ENCODE results near the gene ARHGAP6.

Gene ARHGAP6

DNA sequence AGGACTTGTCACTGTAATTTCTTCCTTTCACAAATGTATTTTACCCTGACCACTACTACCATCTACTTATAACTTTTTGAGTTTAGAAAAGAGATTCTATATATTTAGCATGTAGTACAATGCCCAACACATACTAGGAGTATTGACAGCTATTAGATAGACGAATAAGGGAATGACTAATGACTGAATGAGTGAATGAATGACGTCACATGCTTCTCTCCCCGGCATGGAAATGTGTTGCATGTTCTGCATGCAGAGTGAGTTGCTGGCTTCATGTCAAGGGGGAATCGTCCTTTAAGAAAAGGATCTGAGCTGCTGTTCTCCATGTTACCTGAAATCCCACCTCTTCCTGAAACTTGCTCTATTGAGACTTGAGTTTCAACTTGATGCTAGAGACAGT lies 459.9 kb downstream of the ARHGAP6 start:
- DNase-seq: no peak

DNA sequence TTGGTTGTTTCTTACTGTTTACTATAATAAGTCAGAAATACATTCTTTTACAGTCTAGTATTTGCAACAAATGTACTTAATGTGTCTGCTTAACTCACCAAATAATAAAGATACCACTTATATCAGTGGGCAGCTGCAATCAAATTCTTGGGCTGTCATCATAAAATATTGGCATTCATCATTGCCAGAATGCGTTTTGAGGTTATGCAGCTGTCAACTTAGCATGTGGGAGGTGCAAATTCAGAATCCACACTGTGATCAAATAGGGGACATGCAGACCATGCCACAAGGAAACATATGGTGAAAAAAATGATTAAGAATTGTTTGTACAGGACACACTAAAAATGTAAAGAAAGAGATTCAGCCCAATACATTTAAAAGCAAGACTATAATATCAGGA lies 468.0 kb downstream of the ARHGAP6 start:
- DNase-seq: no peak

DNA sequence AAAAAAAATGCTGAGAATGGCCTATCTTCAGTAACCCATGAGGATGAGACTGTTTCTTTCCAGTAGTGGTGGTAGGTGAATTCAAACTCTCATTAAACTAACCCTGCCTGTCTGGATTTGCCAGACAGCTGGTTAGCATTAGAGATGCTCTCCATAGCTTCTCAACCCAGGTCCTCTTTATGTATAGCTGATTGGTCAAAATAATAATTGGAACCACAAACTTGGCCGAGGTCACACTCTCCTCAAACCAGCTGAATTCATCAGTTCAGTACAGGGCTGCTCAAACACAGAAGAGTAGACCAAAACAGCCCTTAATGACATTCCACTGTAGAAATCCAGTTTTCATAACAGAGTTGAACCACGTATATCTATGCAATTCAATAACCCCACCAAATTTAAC lies 469.2 kb downstream of the ARHGAP6 start:
- DNase-seq: no peak

DNA sequence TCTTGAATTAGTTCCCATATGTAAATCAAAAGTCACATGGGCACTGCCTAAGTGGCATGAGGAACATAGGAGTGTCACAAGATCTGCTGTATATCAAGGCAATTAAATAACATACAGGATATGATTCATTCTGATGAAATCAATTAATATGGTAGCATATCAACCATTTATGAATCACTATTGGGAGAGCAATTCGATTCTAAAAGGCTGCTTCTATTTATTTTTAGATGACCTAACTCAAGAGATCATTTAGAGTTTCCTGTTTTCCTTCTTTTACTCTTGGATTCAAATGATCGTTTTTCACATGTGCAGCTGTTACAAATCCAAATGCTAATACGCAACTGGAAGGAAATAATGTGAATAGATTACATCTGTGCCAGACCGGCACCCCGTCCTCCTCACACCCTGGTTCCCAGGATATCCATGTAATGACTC lies 472.7 kb downstream of the ARHGAP6 start:
- no peak for DNase-seq

DNA sequence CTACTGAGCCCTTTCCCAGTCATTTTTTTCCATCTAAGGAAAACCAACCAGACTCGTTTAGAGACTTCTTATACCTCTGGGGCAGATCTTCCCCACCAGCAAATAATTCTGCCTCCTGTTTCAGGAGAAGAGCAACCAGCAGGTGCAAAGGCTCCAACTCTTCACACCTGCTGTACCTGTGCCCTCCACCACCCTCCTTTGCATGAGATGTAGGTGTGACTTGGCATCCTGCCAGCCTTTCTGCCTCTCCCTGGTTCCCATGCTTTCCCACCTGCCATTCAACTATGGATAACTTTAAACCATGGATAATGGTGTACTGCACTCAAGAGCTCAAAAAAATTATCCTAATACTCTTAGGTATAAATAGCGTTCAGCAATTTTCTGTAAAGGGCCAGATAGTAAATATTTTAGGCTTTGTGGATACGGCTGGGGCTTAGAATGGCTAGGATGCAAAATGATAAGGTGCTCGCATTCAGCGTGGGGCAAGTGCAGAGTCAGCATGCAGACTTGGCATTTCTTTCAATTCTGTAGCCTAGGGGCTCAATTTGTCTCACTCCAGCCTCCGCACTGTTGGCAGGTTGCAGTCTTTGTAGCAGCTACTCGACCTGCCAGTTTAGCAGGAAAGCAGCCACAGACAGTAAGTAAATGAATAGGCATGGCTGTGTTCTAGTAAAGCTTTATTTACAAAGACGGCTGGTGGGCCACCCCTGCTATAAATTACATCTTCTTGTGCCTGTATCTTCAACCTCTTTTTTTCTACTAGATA lies 474.8 kb downstream of the ARHGAP6 start:
- no peak for DNase-seq

DNA sequence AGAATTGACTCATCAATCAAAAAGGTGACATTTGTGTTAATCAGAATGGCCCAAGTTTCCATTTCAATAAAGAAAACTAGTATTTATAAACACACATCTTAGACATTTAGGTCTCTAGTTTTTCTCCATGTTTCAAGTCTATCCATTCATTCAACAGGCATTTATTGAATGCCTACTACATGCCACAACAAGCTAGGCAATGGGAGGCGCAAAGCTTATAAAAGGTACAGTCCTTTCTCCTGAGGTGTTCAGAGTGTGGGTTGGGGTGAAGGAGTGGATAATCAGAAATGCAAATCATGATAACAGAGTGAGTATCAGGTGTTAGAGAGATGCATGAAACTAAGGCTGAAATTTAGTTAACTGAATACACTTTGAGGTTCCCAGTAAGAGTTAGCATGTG lies 476.6 kb downstream of the ARHGAP6 start:
- DNase-seq: no peak

DNA sequence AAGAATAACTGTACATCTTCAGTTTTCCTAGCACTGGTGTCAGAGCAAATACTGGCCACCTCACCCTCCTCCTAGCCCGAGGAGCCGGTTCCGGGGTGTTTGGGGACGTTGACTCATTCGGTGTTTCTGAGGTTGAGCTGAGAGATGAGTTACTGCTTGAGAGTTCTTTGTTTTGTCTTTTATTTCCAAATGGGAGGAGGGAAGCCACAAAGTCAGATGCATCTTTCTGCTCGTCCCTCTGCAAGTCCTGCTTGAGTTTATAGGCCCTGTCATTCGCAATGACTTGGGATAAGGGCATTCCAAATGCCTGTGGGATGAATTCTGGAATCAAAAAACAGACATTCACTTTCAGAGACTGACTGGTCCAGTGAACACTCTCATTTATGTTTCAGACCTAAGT lies 477.1 kb downstream of the ARHGAP6 start:
- no peak for DNase-seq

DNA sequence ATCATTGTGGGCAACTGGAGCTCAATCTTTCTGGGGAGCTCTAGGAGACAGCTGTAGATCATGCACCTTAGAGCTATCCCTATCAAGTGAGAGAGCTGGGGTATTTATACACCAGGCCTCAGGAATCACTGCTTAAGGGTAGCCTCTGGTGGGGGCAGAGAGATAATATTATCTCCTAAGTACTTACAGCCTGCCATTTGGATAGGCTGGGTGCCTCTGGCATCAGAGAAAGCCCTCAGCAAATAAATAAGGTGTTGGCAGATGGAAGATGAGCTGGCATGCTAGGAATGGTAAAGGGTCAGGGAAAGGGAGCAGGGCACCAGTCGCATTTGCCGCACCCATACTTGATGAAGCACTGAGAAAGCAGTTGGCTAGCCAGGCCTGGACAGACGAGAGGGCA lies 478.7 kb downstream of the ARHGAP6 start:
- no peak for DNase-seq

DNA sequence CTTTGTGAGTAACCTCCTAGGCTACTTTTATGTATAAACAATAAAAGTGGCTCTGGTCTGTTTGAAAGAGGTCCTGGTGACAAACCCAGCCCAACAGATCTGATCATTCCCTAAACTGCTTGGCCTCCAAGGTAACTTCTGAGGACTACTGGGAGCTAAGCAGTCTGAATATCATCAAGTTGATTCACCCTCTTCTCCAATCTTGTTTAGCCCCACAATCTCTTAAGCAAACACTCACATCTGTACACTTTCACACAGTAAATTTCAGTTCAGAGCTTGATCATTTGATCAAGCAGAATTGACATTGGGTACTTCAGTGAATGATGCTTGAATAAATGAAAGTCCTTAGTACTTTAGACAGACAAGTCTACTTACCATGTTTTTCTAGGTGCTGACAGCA lies 479.9 kb downstream of the ARHGAP6 start:
- DNase-seq: no peak

DNA sequence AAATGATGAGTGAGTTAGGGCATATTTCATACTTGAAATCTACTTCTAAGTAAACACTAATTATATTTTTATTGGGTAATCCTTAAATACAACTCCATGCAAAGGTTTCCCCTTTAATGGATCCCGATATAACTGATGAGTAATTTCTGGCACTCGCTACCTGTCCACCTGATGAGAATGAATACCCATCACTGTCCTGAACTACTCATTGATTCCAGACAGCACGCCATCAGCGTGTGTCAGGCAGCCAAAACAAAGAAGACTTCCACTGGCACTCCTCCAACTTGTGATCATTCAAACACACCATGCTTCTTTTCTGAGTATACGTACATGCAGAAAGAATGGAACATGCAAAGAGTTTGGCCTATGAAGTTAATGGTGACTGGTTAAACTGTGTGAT lies 485.1 kb downstream of the ARHGAP6 start:
- no peak for DNase-seq

DNA sequence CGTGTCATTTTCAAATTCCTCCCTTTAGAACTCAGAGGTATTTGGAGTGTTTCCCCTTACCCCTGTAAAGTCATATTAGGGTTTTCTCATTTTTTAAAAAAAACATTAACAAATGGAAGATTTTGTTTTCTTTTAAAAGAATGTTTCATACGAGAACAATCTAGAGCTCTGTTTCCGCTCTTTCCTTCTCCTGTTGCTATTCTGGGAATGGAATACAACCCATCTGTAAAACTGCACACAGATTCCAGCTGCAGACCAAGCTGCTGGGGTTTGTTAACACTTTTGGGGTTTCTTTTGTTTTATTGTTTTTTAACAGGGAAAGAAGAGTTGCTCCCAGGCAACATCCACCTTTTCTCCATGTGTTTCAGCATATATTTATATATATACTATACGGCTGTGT lies 493.3 kb downstream of the ARHGAP6 start:
- no peak for DNase-seq

DNA sequence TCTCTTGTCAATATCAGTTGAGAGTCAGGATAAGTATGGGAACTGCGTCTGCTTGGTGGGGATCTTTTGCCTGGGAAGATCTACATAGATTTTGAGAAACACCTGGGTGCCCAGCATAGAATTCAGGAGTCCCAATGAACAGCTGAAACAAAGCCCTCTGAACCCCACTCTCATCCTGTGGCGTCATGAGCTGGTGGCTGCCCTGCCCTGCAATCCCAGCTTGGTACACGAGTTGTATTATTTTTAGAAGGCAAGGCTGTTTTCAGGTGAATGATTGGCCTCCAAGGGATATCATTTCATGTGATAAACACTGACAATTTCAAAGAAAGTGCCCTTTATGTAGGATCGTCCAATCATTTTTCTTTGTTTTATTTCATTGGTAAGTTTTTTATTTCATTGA lies 493.8 kb downstream of the ARHGAP6 start:
- DNase-seq: no peak

DNA sequence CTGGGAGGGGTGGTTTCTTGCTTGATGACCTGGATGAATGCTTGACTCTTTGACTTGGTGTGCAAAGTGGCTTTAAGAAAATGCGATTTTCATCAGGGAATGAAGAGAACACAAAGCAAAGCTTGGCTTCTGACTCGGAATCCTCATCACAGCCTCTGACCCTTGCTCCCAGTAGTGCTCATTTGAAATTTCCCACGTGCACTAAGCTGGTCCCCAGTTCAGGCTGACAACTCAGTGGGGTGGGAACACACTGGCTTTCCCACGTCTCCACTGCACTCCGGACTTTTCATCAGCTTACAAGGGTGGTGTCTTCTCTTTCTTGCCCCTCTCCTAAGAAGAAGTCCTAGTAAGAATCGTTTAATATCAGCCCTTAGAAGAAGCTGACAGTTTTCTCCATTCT lies 501.3 kb downstream of the ARHGAP6 start:
- no peak for DNase-seq

DNA sequence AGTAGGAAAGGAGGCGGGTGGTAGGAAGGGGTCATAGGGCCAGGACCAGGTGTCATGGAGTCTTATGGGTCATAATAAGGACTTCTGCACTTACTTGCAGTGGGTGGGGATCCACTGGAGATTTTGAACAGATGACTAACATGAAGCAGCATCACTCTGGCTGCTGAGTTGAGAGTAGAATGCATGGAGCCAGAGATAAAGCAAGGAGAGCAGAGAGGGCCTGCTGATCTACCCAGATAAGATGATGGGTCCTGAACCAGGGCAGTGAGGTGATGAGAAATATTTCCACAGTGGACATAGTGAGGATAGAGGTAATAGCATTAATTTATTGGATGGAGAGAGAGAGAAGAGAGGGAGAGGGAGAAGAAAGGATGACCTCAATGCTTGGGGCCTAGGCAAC lies 506.6 kb downstream of the ARHGAP6 start:
- no peak for DNase-seq

DNA sequence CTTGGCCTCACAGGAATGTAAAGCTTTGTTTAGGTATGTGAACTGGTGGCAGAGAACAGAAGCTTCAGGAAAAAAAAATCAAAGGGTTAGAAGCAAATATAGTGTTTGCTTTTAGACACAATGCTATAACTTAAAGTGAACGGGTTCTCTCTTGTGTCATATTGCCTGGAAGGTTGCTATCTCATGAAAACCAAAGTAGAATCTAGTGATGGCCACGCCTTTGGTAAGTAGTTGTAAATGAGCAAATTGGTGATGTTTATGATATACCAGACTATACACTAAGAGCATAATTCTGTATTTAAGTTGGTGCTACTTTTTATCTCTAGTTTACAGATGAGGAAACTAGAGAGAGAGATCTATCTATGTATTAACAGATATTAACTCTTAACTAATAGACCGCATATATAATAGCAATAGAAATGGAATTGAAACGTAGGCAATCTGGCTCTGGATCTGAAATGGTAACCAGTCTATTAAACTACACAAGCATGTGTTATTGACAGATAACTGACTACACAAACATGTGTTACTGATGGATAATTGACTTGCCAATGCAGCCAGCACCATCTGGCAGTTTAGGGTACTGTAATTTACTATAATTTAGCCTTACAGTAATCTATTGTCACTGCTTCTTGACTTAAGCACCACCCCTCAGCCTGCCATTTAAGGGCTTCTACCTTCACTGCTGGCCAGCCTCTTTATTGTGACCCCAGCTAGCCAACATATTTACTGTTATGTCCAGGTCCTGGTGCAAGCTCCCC lies 513.7 kb downstream of the ARHGAP6 start:
- peak; percentile 70 for DNase-seq

DNA sequence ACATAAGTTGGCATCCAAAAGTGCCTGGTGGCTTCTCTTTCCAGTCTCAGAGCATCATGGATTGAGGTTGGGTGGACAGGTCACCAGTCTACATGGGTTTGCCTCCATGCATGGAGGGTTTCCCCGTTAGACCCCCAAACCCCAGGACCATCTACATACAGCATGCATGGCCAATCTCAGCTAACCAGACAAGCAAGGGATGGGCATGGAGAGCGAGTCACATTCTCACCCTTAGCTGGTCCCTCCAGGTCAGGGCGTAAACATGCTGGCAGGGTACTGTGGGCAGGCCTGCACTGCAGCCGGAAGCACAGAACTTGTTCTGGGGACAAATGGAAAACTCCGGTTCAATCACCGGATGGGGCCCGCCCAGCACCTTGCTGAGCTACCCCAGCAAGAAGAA lies 517.3 kb downstream of the ARHGAP6 start:
- no peak for DNase-seq

DNA sequence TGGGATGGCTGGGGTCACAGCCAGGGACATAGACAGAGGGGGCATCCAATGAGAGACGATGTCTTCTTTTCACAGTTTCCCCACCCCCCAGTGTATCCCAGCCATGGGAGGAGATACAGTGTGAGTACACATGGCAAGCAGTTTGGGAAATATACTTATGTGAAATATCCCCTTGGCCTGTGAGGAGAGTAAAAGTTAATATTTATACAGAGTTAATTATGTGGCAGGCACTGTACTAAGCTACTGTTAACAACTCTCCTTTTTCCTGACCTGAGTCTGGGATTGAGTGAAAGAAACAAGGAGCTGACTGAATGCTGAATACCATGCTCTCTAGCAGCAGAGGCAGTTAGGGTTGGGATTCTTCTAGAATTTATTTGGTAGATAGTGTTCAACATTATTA lies 519.3 kb downstream of the ARHGAP6 start:
- DNase-seq: no peak

DNA sequence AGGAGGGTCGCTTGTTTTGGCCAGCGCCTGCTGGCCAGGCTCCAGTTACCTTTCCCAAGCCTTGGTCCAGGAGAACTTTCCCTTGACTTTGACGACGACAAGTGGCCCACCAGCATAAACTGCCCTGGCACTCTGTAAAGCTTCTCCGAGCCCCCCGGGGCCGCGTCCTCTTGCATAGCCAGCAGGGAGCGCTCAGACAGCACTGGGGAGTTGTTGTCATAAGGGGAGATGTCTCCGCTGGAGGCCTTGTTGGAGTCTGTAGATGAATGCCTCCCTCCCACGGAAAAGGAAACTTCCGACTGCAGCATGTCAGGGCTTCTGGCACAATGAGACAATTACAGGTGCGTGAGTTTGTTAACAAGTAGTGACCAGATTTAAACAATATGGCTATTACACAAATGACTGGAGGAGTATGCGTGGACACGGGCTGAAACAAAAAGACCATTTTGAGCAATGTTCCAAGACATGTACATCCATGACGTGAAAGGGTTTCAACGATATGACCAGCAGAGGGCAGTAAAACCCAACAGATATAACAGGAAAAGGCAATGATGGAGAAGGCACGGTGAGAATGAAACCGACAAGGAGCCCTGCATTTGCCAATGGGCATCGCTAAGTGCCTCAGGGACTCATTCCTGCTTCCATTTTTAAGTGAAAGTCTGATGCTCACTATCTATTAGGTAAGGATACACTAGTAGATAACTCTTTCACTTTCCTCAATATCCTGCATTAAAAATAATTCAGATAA lies 521.6 kb downstream of the ARHGAP6 start:
- peak; percentile 87 for DNase-seq

DNA sequence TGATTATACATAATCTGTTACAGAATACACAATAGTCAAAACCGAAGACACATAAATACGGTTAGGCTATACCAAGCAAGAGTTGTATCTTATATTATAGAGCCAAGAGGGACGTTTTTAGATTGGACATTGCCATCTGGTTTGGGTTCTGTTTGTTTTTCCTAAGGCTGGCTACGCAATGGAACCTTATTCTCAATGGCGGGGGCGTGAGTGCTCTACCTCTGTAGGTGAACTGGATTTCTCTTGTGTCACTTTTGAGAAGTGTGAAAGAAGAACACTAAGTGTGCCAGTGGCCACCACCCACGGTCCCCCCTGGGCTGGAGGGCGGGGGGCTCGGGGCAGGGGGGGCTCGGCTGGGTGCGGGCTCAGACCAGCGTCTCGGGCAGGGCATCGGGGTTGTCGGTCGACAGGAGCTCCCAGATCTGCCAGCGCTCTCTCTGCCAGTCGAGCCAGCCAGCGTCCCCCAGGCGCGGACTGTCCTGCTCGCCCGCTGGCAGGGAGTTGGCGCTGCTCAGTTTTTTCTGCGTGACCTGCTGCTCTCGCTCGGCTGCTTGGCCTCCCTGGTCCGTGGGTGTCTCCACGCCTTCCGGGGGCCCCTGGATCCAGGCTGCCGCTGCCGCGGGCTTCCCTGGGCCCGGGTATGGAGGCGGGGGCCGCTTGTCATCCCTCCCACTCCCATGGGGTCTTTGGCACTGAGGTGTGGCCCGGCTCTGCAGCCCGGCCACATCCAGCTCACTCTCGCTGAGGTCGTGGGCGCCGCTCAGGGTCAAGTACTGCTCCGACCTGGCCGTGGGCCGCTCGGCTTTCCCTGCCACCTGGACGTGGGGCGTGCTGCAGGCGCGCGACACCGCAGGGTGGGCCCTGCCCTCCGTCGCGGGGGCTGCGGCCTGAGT lies 527.0 kb downstream of the ARHGAP6 start:
- DNase-seq: no peak

DNA sequence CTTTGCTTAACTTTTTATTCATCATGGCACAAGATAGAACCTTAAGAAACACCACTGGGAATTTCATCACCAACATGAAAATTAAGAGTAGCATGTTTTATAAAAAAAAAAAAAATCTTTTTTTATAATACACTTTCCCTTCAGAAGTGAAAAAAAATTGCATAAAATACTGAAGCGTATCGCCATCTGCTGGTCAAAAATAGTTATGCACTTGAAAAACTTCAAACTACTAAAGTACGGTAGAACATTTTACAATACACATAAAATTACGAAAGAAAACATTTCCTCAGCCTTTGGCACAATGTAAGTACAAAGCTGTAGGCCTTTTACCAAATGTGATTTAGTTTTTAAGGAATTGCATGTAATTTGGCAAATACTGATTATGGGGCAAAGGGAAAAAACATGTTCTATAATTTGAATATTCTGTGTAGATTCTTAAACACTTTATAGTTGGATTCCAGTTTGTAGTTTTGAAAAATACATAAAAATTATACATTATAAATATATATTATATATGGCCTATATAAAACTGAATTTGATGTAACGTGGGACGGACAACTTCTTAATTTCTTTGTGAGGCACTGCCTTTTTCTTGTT lies 528.1 kb downstream of the ARHGAP6 start:
- DNase-seq: peak; percentile 48

DNA sequence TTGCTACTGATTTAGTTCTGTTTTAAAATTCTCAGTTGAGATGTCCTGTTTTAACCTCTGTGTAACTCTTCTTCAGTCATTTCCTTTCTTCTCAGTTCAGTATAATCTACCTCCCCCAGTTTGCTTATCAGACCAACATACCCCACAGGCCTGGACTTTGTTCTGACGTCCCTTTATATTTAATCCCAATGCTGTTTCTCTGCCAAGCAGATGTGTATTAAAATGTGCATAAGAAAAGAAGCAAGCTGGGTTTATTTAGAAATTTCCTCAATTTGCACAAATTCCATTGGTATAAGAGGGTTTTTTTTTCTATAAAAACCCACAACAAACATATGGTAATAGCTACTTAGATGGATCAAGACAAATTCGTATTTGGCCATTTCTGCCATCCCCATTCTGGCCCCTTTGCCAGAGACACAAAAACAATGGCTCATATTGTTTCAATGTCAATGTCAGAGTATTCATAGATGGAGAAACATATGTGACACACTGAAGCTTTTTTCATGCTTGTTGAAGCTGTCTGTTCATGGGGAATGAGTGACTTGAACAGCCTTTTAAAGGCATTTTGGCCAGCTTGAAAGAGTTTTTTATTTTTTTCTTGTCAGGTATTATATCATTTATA lies 530.0 kb downstream of the ARHGAP6 start:
- peak; percentile 66 for DNase-seq

DNA sequence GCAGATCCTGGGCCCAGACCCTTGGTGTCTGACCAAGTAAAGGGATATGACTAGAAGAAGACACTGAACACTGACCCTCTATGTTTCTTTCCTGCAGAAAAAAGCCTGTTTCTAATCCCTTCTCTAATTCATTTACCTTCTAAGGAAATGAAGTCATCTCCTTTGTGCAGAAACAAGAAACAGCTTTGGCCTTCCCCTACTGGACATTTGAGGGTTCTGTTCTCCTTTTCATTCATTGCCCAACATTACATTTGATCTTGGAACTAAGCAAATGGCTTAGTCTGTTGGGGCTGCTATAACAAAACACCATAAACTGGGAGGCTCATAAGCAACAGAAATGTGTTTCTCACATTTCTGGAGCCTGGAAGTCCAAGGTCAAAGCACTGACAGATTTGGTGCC lies 534.6 kb downstream of the ARHGAP6 start:
- DNase-seq: no peak

All from hematopoietic multipotent progenitor cell treated with erythropoietin and hydrocortisone succinate and interleukin-3 and kit ligand, for 8 days (in vitro differentiated cells).